ENCODE data around the gene CHI3L1. TPM values are rescaled to one million over a fixed set of nuclear protein-coding genes. Genes with fewer than 3 reads are reported as not detected.

Gene CHI3L1
- total RNA-seq, 1 experiment from 2014 or later = 0.75 TPM

- Mint-ChIP-seq H3K9me3 (ENCODE audit: unreplicated experiment) (no peaks in the 10 kb centered on the region), H3K4me1 (ENCODE audit: insufficient read depth, unreplicated experiment) (peaks cover 5% of the 10 kb centered on the region), H3K27ac (ENCODE audit: low read depth, unreplicated experiment) (no peak overlapping the region), H3K36me3 (ENCODE audit: insufficient read depth, unreplicated experiment) (no peaks in the 10 kb centered on the region), H3K4me3 (ENCODE audit: unreplicated experiment) (no peak overlapping the region), H3K27me3 (ENCODE audit: insufficient read depth, unreplicated experiment) (peaks cover 14% of the 10 kb centered on the region)
- no TSS peak for BruUV-seq (replicated peaks)
- POLR2A ChIA-PET = no interaction called here
- CTCF ChIA-PET = interaction anchor here (1.2 to 15.6 kb wide), 4 partner anchors 33 to 122 kb away, joined by 5 to 334 read pairs (median 6); no protein-coding TSS in a partner anchor
- no peak for TF ChIP-seq CTCF (IDR thresholded peaks at IDR 0.05; ENCODE audit: unreplicated experiment)
- intact Hi-C loops (cut with micrococcal nuclease) = no loop called here
- DNase-seq (ENCODE audit: unreplicated experiment) = peak; percentile 72
Observed at GRCh38 chr1:203166192-203166940, 20.1 kb downstream of the CHI3L1 start.

- intact Hi-C loops (cut with micrococcal nuclease) = no loop called here
- no TSS peak for BruUV-seq (replicated peaks)
- no peak for TF ChIP-seq CTCF (IDR thresholded peaks at IDR 0.05; ENCODE audit: unreplicated experiment)
- DNase-seq (ENCODE audit: unreplicated experiment) = no peak
- H3K9me3 Mint-ChIP-seq (ENCODE audit: unreplicated experiment) = no peaks in the 10 kb centered on the region
- peaks cover 5% of the 10 kb centered on the region for H3K4me1 Mint-ChIP-seq (ENCODE audit: insufficient read depth, unreplicated experiment)
- no peak overlapping the region for H3K27ac Mint-ChIP-seq (ENCODE audit: low read depth, unreplicated experiment)
- H3K36me3 Mint-ChIP-seq (ENCODE audit: insufficient read depth, unreplicated experiment) = no peaks in the 10 kb centered on the region
- H3K4me3 Mint-ChIP-seq (ENCODE audit: unreplicated experiment) = no peak overlapping the region
- H3K27me3 Mint-ChIP-seq (ENCODE audit: insufficient read depth, unreplicated experiment) = peaks cover 14% of the 10 kb centered on the region
- CTCF ChIA-PET = interaction anchor here (1.2 to 15.6 kb wide), 5 partner anchors 11 to 121 kb away, joined by 4 to 334 read pairs (median 5); no protein-coding TSS in a partner anchor
- POLR2A ChIA-PET = no interaction called here
Observed at GRCh38 chr1:203165800-203166161, 20.7 kb downstream of the CHI3L1 start.

GRCh38 chr1:203165101-203165799 is 21.3 kb downstream of the CHI3L1 start:
- BruUV-seq (replicated peaks) = no TSS peak
- intact Hi-C loops (cut with micrococcal nuclease) = no loop called here
- no peak for DNase-seq (ENCODE audit: unreplicated experiment)
- Mint-ChIP-seq H3K4me3 (ENCODE audit: unreplicated experiment) (no peak overlapping the region), H3K9me3 (ENCODE audit: unreplicated experiment) (no peaks in the 10 kb centered on the region), H3K27ac (ENCODE audit: low read depth, unreplicated experiment) (no peak overlapping the region), H3K4me1 (ENCODE audit: insufficient read depth, unreplicated experiment) (peaks cover 5% of the 10 kb centered on the region), H3K27me3 (ENCODE audit: insufficient read depth, unreplicated experiment) (peaks cover 14% of the 10 kb centered on the region), H3K36me3 (ENCODE audit: insufficient read depth, unreplicated experiment) (no peaks in the 10 kb centered on the region)
- POLR2A ChIA-PET = no interaction called here
- CTCF ChIA-PET = interaction anchor here (1.2 to 15.6 kb wide), 9 partner anchors 8 to 126 kb away, joined by 3 to 334 read pairs (median 5); no protein-coding TSS in a partner anchor
- no peak for TF ChIP-seq CTCF (IDR thresholded peaks at IDR 0.05; ENCODE audit: unreplicated experiment)

- H3K27ac Mint-ChIP-seq (ENCODE audit: low read depth, unreplicated experiment) = no peak overlapping the region
- CTCF ChIA-PET = interaction anchor here (0.5 to 4.3 kb wide), 8 partner anchors 7 to 368 kb away, joined by 3 to 21 read pairs (median 4); no protein-coding TSS in a partner anchor
- peaks cover 5% of the 10 kb centered on the region for H3K4me1 Mint-ChIP-seq (ENCODE audit: insufficient read depth, unreplicated experiment)
- peaks cover 8% of the 10 kb centered on the region for H3K9me3 Mint-ChIP-seq (ENCODE audit: unreplicated experiment)
- TF ChIP-seq CTCF (IDR thresholded peaks at IDR 0.05; ENCODE audit: unreplicated experiment) = no peak
- DNase-seq (ENCODE audit: unreplicated experiment) = no peak
- H3K36me3 Mint-ChIP-seq (ENCODE audit: insufficient read depth, unreplicated experiment) = no peaks in the 10 kb centered on the region
- no TSS peak for BruUV-seq (replicated peaks)
- intact Hi-C loops (cut with micrococcal nuclease) = no loop called here
- POLR2A ChIA-PET = no interaction called here
- peaks cover 14% of the 10 kb centered on the region for H3K27me3 Mint-ChIP-seq (ENCODE audit: insufficient read depth, unreplicated experiment)
- H3K4me3 Mint-ChIP-seq (ENCODE audit: unreplicated experiment) = no peak overlapping the region
Observed at GRCh38 chr1:203163891-203164635, 22.4 kb downstream of the CHI3L1 start.

Measured in MCF 10A (cell line).